K562 (cell line): Measurements from ENCODE around the gene CD164. TPM values are rescaled to one million over a fixed set of nuclear protein-coding genes. Genes with fewer than 3 reads are reported as not detected.

Source experiments
- CREM ChIP-seq: IDR thresholded peaks from 2 replicates; pipeline ENCODE4 v1.6.1; 2014; ENCODE audit warnings: antibody characterized with exemption, low read depth
- DMBX1 ChIP-seq: fragments of 250-450 bp; sonication (Bioruptor Pico); IDR thresholded peaks from 2 replicates; pipeline ENCODE4 v1.8.0; 2022; ENCODE audit warnings: inconsistent platforms, mild to moderate bottlenecking, moderate library complexity, borderline replicate concordance
- GABPB1 ChIP-seq: sonication (generic); formaldehyde crosslinking; IDR thresholded peaks from 2 replicates; pipeline ENCODE4 v1.8.0; 2022; ENCODE audit warnings: mild to moderate bottlenecking, missing genetic modification reagents
- GATAD2A ChIP-seq: fragments of 450-650 bp; IDR thresholded peaks from 2 replicates; pipeline ENCODE4 v1.6.1; 2017
- HMGN3 ChIP-seq: IDR thresholded peaks from 2 replicates; pipeline ENCODE4 v1.6.1; 2011; ENCODE audit warnings: borderline replicate concordance, low read depth, mild to moderate bottlenecking, mixed read lengths, low read length; ENCODE audit not compliant: insufficient read length; ENCODE audit errors: extremely low read depth
- JUND ChIP-seq, 2 experiments: IDR thresholded peaks; 2 replicates in 1 of 2; 3 replicates in 1 of 2; pipeline ENCODE4 v1.6.1; 2011; ENCODE audit warnings: borderline replicate concordance in 2 of 2, low read depth in 2 of 2, low read length in 2 of 2, improper control_type of control experiment in 1 of 2, missing biosample characterization in 1 of 2, missing genetic modification characterization in 1 of 2, missing genetic modification reagents in 1 of 2
- NBN ChIP-seq: fragments of 450-650 bp; IDR thresholded peaks from 2 replicates; pipeline ENCODE4 v1.6.1; 2016; ENCODE audit warnings: low read depth, mild to moderate bottlenecking
- PHTF2 ChIP-seq: fragments of 250-450 bp; sonication (Bioruptor Pico); IDR thresholded peaks from 2 replicates; pipeline ENCODE4 v1.5.0; 2021; ENCODE audit warnings: mild to moderate bottlenecking
- PTBP1 ChIP-seq: fragments of 200-400 bp; formaldehyde crosslinking; IDR thresholded peaks from 2 replicates; pipeline ENCODE4 v1.6.1; 2017; ENCODE audit warnings: low read depth, low read length
- RBM39 ChIP-seq: fragments of 200-400 bp; formaldehyde crosslinking; optimal IDR thresholded peaks from 2 replicates; pipeline ENCODE3; 2018; ENCODE audit warnings: low read depth, low read length
- RCOR1 ChIP-seq, 2 experiments: IDR thresholded peaks; 2 replicates each; pipeline ENCODE4 v1.6.1; 2012; ENCODE audit warnings: low read depth in 2 of 2, low read length in 2 of 2, borderline replicate concordance in 1 of 2, improper control_type of control experiment in 1 of 2
- SMAD3 ChIP-seq: fragments of 450-650 bp; formaldehyde crosslinking; conservative IDR thresholded peaks from 2 replicates; pipeline ENCODE4 v1.4.0; 2020; ENCODE audit warnings: mild to moderate bottlenecking
- TCF3 ChIP-seq: sonication (generic); formaldehyde crosslinking; IDR thresholded peaks from 2 replicates; pipeline ENCODE4 v1.4.0; 2020; ENCODE audit warnings: mild to moderate bottlenecking, missing genetic modification reagents
- TEAD4 ChIP-seq, 2 experiments: sonication (generic) in 1 of 2; formaldehyde crosslinking in 1 of 2; IDR thresholded peaks; 2 replicates each; pipeline versions ENCODE4 v1.6.1 to v1.8.0; 2012 to 2022; ENCODE audit warnings: borderline replicate concordance in 1 of 2, inconsistent platforms in 1 of 2, low read length in 1 of 2, mild to moderate bottlenecking in 1 of 2, missing genetic modification reagents in 1 of 2
- ZBTB1 ChIP-seq: sonication (generic); formaldehyde crosslinking; IDR thresholded peaks from 2 replicates; pipeline ENCODE4 v1.8.1; 2023; ENCODE audit warnings: missing genetic modification reagents, low read depth, mild to moderate bottlenecking, borderline replicate concordance
- ZNF197 ChIP-seq: fragments of 200-800 bp; sonication (Bioruptor generic); IDR thresholded peaks from 2 replicates; pipeline ENCODE4 v1.6.1; 2016; ENCODE audit warnings: low read depth, missing genetic modification characterization, missing compliant biosample characterization
- ZNF232 ChIP-seq: sonication (generic); formaldehyde crosslinking; IDR thresholded peaks from 2 replicates; pipeline ENCODE4 v1.8.0; 2022; ENCODE audit warnings: mild to moderate bottlenecking, missing genetic modification reagents
- ZNF274 ChIP-seq: IDR thresholded peaks from 2 replicates; pipeline ENCODE4 v1.6.1; 2011; ENCODE audit warnings: low read depth, mild to moderate bottlenecking, low read length, moderate library complexity, borderline replicate concordance
- ZNF354B ChIP-seq: fragments of 250-450 bp; sonication (Bioruptor Pico); IDR thresholded peaks from 2 replicates; pipeline ENCODE4 v1.4.0; 2020
- ZNF586 ChIP-seq: fragments of 450-650 bp; formaldehyde crosslinking; conservative IDR thresholded peaks from 2 replicates; pipeline ENCODE4 v1.4.0; 2020; ENCODE audit warnings: mild to moderate bottlenecking, moderate library complexity
- ZNF77 ChIP-seq: fragments of 250-450 bp; sonication (Bioruptor Pico); IDR thresholded peaks from 2 replicates; pipeline ENCODE4 v1.5.0; 2020
- polyA plus RNA-seq, 8 experiments: library from polyadenylated mRNA; depleted of rRNA in 4 of 8; stranded (reverse) in 5 of 8; unstranded in 3 of 8; fragments of >200 nt; fragmentation: Nextera tagmentation in 2 of 8; fragmentation: Illumina TruSeq in 1 of 8; extraction: Ambion mirVana in 2 of 8; extraction: Trizol in 1 of 8; gene quantifications; 2 replicates each; pipeline versions ENCODE4 v1.2.1 to v1.2.3, GENCODE V29; 2011 to 2014; ENCODE audit warnings: inconsistent platforms in 1 of 8, missing spikeins in 1 of 8
- total RNA-seq, 7 experiments: library from RNA; depleted of rRNA in 6 of 7; stranded (reverse); fragments of >200 nt in 6 of 7; fragmentation: Illumina TruSeq in 2 of 7; extraction: Trizol in 2 of 7; gene quantifications; 2 replicates each; pipeline versions ENCODE4 v1.2.1 to v1.2.3, GENCODE V29; 2011 to 2021; ENCODE audit warnings: low replicate concordance in 1 of 7
- TF ChIP-seq, protein P1 (sequence below): fragments of 450-650 bp; formaldehyde crosslinking; conservative IDR thresholded peaks from 2 replicates; pipeline ENCODE4 v1.4.0; 2022; ENCODE audit warnings: mild to moderate bottlenecking, missing genetic modification characterization

The CD164 gene
- total and polyA plus RNA-seq, 9 of the 15 experiments (the other 6 are each of a cell fraction or from before 2014, with no cell fraction given): 79.5 to 317 (median 165) TPM

DNA sequence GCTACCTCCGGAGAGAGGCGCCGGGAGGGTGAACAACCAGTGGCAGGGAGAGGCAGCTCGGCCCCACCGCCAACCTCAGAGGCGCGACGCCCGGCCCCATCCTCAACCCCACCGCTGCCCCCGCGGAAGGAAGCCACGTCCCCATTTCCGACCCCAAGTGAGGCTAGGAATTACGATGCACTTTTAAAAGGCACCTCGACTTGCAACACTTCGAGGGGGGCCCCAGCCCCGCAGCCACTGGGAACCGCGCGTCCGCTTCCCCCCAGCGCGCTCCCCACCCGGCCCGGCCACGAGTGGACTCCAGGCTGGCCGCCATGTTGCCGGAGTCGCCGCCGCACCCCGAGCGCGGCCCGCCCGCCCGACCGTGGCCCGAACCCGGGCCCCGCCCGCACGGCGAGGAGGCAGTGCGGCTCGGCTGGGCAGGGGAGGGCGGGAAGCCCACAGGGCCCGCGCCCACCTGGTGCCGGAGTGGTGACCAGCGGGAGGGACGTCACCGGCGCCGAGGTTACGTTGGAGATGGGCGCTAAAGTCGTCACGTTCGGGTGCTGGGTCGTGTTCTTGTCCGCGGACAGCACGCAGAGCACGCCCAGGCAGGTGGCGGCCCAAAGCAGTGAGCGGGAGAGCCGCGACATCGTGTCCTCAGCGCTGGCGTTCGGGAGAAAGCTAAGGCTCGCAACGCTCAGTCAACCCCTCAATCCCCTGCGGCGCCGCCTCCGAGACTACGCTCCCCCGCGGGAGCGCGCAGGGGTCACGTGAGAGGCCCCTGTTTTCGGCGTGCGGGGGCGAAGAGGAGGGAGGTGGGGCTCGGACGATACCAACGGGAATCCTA lies at the start of gene CD164 (continued):
- TF ChIP-seq ZNF354B: no peak
- TF ChIP-seq ZBTB1 (CRISPR knock-in tag): peak; percentile 47; the same call in 1 of the 2 replicates
- TF ChIP-seq JUND (IDR thresholded peaks at IDR 0.05; ENCODE audit: borderline replicate concordance, low read depth, low read length): no peak
- TF ChIP-seq JUND (tag; IDR thresholded peaks at IDR 0.05; ENCODE audit: borderline replicate concordance, low read depth, low read length): no peak; the same call in 2 of the 3 replicates
- TF ChIP-seq GATAD2A: no peak
- no peak for TF ChIP-seq RBM39
- peak; percentile 61; the same call in 1 of the 2 replicates for TF ChIP-seq NBN
- peak; percentile 40 for TF ChIP-seq TCF3
- TF ChIP-seq, protein P1, sequence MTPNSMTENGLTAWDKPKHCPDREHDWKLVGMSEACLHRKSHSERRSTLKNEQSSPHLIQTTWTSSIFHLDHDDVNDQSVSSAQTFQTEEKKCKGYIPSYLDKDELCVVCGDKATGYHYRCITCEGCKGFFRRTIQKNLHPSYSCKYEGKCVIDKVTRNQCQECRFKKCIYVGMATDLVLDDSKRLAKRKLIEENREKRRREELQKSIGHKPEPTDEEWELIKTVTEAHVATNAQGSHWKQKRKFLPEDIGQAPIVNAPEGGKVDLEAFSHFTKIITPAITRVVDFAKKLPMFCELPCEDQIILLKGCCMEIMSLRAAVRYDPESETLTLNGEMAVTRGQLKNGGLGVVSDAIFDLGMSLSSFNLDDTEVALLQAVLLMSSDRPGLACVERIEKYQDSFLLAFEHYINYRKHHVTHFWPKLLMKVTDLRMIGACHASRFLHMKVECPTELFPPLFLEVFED (CRISPR knock-in tag): no peak
- peak; percentile 92 for TF ChIP-seq HMGN3
- TF ChIP-seq PHTF2 (CRISPR knock-in tag): no peak
- TF ChIP-seq CREM: peak; percentile 92
- TF ChIP-seq TEAD4 (IDR thresholded peaks at IDR 0.05; ENCODE audit: low read length): 0 out of 2 replicates have a peak, but pooled peaks have one; percentile 3
- TF ChIP-seq TEAD4 (CRISPR knock-in tag; IDR thresholded peaks at IDR 0.05; ENCODE audit: borderline replicate concordance): no peak
- no peak; the same call in none of the 2 replicates for TF ChIP-seq GABPB1 (CRISPR knock-in tag)
- TF ChIP-seq ZNF586 (CRISPR knock-in tag): no peak
- no peak for TF ChIP-seq SMAD3
- TF ChIP-seq ZNF232 (CRISPR knock-in tag): peak; percentile 20; the same call in 1 of the 2 replicates
- TF ChIP-seq RCOR1 (IDR thresholded peaks at IDR 0.05; ENCODE audit: borderline replicate concordance in 1 of 2, low read depth in 2 of 2, low read length in 2 of 2): no peak; a peak in 1 of 4 replicates
- TF ChIP-seq ZNF197 (CRISPR knock-in tag): no peak
- TF ChIP-seq PTBP1: no peak
- TF ChIP-seq ZNF274: no peak
- TF ChIP-seq DMBX1 (CRISPR knock-in tag): no peak
- TF ChIP-seq ZNF77 (CRISPR knock-in tag): no peak
